ENCODE results near the gene PSMD5. TPM values are rescaled to one million over a fixed set of nuclear protein-coding genes. Genes with fewer than 3 reads are reported as not detected.
"Not testable (repeated sequence)": the region's sequence is repeated elsewhere in the genome, so short reads cannot be mapped to it uniquely, and the experiment has no call there.

The PSMD5 gene
- total and polyA plus RNA-seq, 4 donors: 17.4 to 44.8 (median 33.0) TPM

GRCh38 chr9:120818595-120818994 is 24.1 kb downstream of the PSMD5 start:
- Histone ChIP-seq H3K36me3 (ENCODE audit: control insufficient read depth in 1 of 2, insufficient read depth in 2 of 2, low read length in 1 of 2) (peaks cover 11 to 14% of the 10 kb centered on the region in 2 donors), H3K4me3 (ENCODE audit: low read length in 2 of 2) (no peak overlapping the region), H3K9me3 (ENCODE audit: control insufficient read depth, low read length) (no peaks in the 10 kb centered on the region), H3K4me1 (ENCODE audit: control insufficient read depth in 1 of 2, insufficient read depth in 2 of 2, low read length in 2 of 2) (no peaks in the 10 kb centered on the region), H3K27ac (ENCODE audit: low read depth in 1 of 2, low read length in 2 of 2) (no peak overlapping the region), H3K27me3 (ENCODE audit: control insufficient read depth in 1 of 2, insufficient read depth in 2 of 2, low read length in 1 of 2) (no peaks in the 10 kb centered on the region)
- ATAC-seq (ENCODE audit: low FRiP score) (no peak), DNase-seq (no peak)
- intact Hi-C loops (cut with DNase I): no loop called here
- WGBS, 2 donors: 53 to 59% methylated on average over 1 of the region's 1 CpG

- H3K4me3 ChIP-seq (ENCODE audit: low read length in 2 of 2): no peak overlapping the region
- H3K27me3 ChIP-seq (ENCODE audit: control insufficient read depth in 1 of 2, insufficient read depth in 2 of 2, low read length in 1 of 2): no peaks in the 10 kb centered on the region
- peaks cover 4 to 9% of the 10 kb centered on the region in 2 donors for H3K36me3 ChIP-seq (ENCODE audit: control insufficient read depth in 1 of 2, insufficient read depth in 2 of 2, low read length in 1 of 2)
- DNase-seq: no peak
- H3K27ac ChIP-seq (ENCODE audit: low read depth in 1 of 2, low read length in 2 of 2): no peak overlapping the region
- 96 to 98% methylated on average over 4 of the region's 4 CpGs for WGBS, 2 donors
- no peak for ATAC-seq (ENCODE audit: low FRiP score)
- no peaks in the 10 kb centered on the region for H3K4me1 ChIP-seq (ENCODE audit: control insufficient read depth in 1 of 2, insufficient read depth in 2 of 2, low read length in 2 of 2)
- no peaks in the 10 kb centered on the region for H3K9me3 ChIP-seq (ENCODE audit: control insufficient read depth, low read length)
- intact Hi-C loops (cut with DNase I): no loop called here
Observed at GRCh38 chr9:120815075-120815474, 27.6 kb downstream of the PSMD5 start.

GRCh38 chr9:120808931-120809330 is 33.8 kb downstream of the PSMD5 start:
- intact Hi-C loops (cut with DNase I): no loop called here
- no peak for ATAC-seq (ENCODE audit: low FRiP score)

DNA sequence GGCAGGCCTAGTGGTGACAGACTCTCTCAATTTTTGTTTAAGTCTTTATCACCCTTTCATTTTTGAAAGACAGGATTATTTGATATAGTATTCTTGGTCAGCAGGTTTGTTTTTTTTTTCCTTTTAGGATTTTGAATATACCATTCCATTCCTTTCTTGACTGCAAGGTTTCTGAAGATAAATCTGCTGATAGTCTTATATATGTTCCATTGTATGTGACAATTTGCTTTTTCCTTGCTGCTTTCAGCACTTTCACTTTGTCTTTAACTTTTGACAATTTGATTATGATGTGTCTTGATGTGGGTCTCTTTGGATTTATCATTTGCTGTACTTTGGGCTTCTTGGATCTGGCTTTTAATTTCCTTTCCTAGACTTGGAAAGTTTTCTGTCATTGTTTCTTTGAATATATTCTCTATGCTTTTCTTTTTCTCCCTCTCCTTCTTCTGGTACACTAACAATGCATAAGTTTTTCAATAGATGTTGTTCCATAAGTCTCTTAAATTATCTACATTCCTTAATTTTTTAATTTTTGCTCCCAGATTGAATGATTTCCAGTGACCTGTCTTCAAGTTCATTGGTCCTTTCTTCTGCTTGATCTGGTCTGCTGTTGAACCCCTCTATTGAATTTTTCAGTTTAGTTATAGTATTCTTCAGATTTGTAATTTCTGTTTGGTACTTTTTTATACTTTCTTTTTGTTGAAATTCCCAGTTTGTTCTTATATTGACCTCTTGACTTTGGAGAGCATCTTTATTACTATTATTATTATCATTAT is 34.9 kb downstream of the PSMD5 start:
- Histone ChIP-seq H3K36me3 (ENCODE audit: control insufficient read depth in 1 of 2, insufficient read depth in 2 of 2, low read length in 1 of 2) (no peaks in the 10 kb centered on the region), H3K4me3 (ENCODE audit: low read length in 2 of 2) (no peak overlapping the region), H3K4me1 (ENCODE audit: control insufficient read depth in 1 of 2, insufficient read depth in 2 of 2, low read length in 2 of 2) (no peaks in the 10 kb centered on the region), H3K9me3 (ENCODE audit: control insufficient read depth, low read length) (peaks cover 2% of the 10 kb centered on the region), H3K27ac (ENCODE audit: low read depth in 1 of 2, low read length in 2 of 2) (no peak overlapping the region), H3K27me3 (ENCODE audit: control insufficient read depth in 1 of 2, insufficient read depth in 2 of 2, low read length in 1 of 2) (no peaks in the 10 kb centered on the region)
- no peak for DNase-seq
- ATAC-seq (ENCODE audit: low FRiP score): no peak
- intact Hi-C loops (cut with DNase I): no loop called here

More at GRCh38 chr9:120808931-120809330, 33.8 kb downstream of the PSMD5 start:
- no peak for DNase-seq
- Histone ChIP-seq H3K27me3 (ENCODE audit: control insufficient read depth in 1 of 2, insufficient read depth in 2 of 2, low read length in 1 of 2) (no peaks in the 10 kb centered on the region), H3K36me3 (ENCODE audit: control insufficient read depth in 1 of 2, insufficient read depth in 2 of 2, low read length in 1 of 2) (no peaks in the 10 kb centered on the region), H3K27ac (ENCODE audit: low read depth in 1 of 2, low read length in 2 of 2) (no peak overlapping the region), H3K4me1 (ENCODE audit: control insufficient read depth in 1 of 2, insufficient read depth in 2 of 2, low read length in 2 of 2) (no peaks in the 10 kb centered on the region), H3K9me3 (ENCODE audit: control insufficient read depth, low read length) (peaks cover 2% of the 10 kb centered on the region), H3K4me3 (ENCODE audit: low read length in 2 of 2) (no peak overlapping the region)

GRCh38 chr9:120804784-120805363 is 37.8 kb downstream of the PSMD5 start:
- intact Hi-C loops (cut with DNase I); ATAC-seq (ENCODE audit: low FRiP score); H3K27ac ChIP-seq (ENCODE audit: low read depth in 1 of 2, low read length in 2 of 2); DNase-seq; H3K27me3 ChIP-seq (ENCODE audit: control insufficient read depth in 1 of 2, insufficient read depth in 2 of 2, low read length in 1 of 2); H3K9me3 ChIP-seq (ENCODE audit: control insufficient read depth, low read length); H3K36me3 ChIP-seq (ENCODE audit: control insufficient read depth in 1 of 2, insufficient read depth in 2 of 2, low read length in 1 of 2); H3K4me3 ChIP-seq (ENCODE audit: low read length in 2 of 2); H3K4me1 ChIP-seq (ENCODE audit: control insufficient read depth in 1 of 2, insufficient read depth in 2 of 2, low read length in 2 of 2): not testable (repeated sequence)
- 83 to 87% methylated on average over 3 of the region's 3 CpGs for WGBS, 2 donors

DNA sequence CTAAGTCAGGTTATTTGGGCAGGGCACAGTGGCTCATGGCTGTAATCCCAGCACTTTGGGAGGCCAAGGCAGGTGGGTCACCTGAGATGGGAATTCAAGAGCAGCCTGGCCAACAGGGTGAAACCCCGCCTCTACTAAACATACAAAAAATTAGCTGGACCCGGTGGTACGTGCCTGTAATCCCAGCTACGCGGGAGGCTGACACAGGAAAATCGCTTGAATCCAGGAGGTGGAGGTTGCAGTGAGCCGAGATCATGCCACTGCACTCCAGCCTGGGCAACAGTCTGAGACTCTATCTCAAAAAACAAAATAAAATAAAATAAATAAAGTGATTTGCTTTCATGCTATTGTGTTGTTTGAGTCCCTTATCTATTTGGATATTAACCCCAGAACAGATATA is 41.3 kb downstream of the PSMD5 start:
- ATAC-seq (ENCODE audit: low FRiP score): no peak
- 85 to 90% methylated on average over 7 of the region's 7 CpGs for WGBS, 2 donors
- H3K27ac ChIP-seq (ENCODE audit: low read depth in 1 of 2, low read length in 2 of 2): no peak overlapping the region
- H3K4me1 ChIP-seq (ENCODE audit: control insufficient read depth in 1 of 2, insufficient read depth in 2 of 2, low read length in 2 of 2): no peaks in the 10 kb centered on the region
- no peak for DNase-seq
- H3K36me3 ChIP-seq (ENCODE audit: control insufficient read depth in 1 of 2, insufficient read depth in 2 of 2, low read length in 1 of 2): no peaks in the 10 kb centered on the region
- H3K9me3 ChIP-seq (ENCODE audit: control insufficient read depth, low read length): no peaks in the 10 kb centered on the region
- no peak overlapping the region for H3K4me3 ChIP-seq (ENCODE audit: low read length in 2 of 2)
- intact Hi-C loops (cut with DNase I): no loop called here
- no peaks in the 10 kb centered on the region for H3K27me3 ChIP-seq (ENCODE audit: control insufficient read depth in 1 of 2, insufficient read depth in 2 of 2, low read length in 1 of 2)

DNA sequence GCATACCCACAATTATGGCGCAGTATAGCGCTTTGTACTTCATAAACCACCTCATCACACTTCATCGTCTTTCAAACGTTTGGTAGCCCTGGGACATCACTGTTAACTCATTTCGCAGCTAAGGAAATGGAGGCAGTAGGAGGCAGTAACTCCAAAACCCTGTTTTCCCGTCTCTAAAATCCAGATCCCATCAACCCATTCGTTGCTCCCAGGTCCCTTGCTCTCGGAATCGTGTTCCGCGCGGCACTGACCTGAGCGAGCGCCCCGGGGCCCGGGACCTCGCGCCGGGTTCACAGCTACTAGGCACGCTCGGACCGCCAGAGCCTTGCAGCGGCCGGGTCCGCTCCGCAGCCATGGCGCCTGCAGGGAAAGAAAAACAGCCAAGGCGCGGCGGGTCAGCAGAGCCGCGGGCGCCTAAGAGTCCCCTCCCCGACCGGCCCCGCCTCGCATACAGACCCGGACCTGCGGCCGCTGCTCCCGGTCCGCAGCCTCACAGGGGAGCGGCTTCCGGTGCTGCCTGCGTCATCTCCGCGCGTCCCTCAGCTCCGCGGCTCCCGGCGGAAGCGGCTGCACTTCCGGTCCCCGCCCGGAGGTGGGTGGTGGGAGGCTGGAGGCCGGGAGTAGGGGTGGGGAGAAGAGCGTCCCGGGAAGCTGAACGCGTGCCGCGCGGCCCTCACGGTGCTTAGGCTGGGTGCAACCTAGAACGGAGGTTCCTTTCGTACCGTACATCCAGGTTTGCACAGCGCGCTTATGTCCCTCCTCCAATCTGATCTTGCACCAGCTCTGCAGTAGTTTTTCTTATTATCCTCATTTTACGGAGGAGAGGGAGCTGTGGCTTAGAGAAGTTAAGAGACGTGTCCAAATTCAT is 49.6 kb downstream of the PSMD5 start, which contains the start of gene FBXW2:
FBXW2 (minus strand) TSS at position 519 of the 868 bp plus-strand sequence. CDS start 5,158 bp downstream, outside the sequence.
- Histone ChIP-seq H3K27me3 (ENCODE audit: control insufficient read depth in 1 of 2, insufficient read depth in 2 of 2, low read length in 1 of 2) (no peaks in the 10 kb centered on the region), H3K4me3 (ENCODE audit: low read length in 2 of 2) (peak within 1 kb of the TSS; percentile 96), H3K36me3 (ENCODE audit: control insufficient read depth in 1 of 2, insufficient read depth in 2 of 2, low read length in 1 of 2) (no peaks in the 10 kb centered on the region), H3K27ac (ENCODE audit: low read depth in 1 of 2, low read length in 2 of 2) (peak within 1 kb of the TSS; percentile 63 to 85), H3K9me3 (ENCODE audit: control insufficient read depth, low read length) (no peaks in the 10 kb centered on the region), H3K4me1 (ENCODE audit: control insufficient read depth in 1 of 2, insufficient read depth in 2 of 2, low read length in 2 of 2) (peaks cover 2 to 7% of the 10 kb centered on the region in 2 donors)
- peak; percentile 99 for ATAC-seq (ENCODE audit: low FRiP score)
- WGBS, 2 donors: 0 to 1% methylated on average over 58 to 72 of the region's 72 CpGs
- peak; percentile 96 to 97 for DNase-seq
- intact Hi-C loops (cut with DNase I): no loop called here

DNA sequence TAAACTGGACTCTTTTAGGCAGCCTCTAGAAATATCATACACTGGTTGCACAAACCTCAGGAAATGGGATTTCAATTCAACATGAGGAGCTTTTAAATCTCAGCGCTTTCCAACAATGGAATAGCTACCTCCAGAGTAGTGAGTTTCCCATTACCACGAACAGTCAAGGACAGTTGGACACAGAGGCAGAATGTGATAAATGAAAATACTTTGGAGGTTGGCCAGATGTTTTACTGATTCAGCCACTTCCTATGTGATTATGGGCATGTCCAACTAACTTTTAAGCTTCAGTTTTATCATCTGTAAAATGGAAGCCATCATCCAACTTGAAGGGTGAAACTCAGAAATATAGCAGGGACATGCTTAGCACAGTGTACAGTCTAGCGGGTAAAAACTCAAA is 51.6 kb downstream of the PSMD5 start:
- ATAC-seq (ENCODE audit: low FRiP score) (no peak), DNase-seq (no peak)
- WGBS, 2 donors: 75 to 78% methylated on average over 3 of the region's 3 CpGs
- intact Hi-C loops (cut with DNase I): no loop called here
- H3K27me3 ChIP-seq (ENCODE audit: control insufficient read depth in 1 of 2, insufficient read depth in 2 of 2, low read length in 1 of 2): no peaks in the 10 kb centered on the region
- no peak overlapping the region for H3K27ac ChIP-seq (ENCODE audit: low read depth in 1 of 2, low read length in 2 of 2)
- no peaks in the 10 kb centered on the region for H3K9me3 ChIP-seq (ENCODE audit: control insufficient read depth, low read length)
- H3K4me1 ChIP-seq (ENCODE audit: control insufficient read depth in 1 of 2, insufficient read depth in 2 of 2, low read length in 2 of 2): peaks cover 2 to 7% of the 10 kb centered on the region in 2 donors
- H3K36me3 ChIP-seq (ENCODE audit: control insufficient read depth in 1 of 2, insufficient read depth in 2 of 2, low read length in 1 of 2): peaks cover 1 to 5% of the 10 kb centered on the region in 2 donors
- no peak overlapping the region for H3K4me3 ChIP-seq (ENCODE audit: low read length in 2 of 2)

Measured in aorta (tissue), 5 donors.